NOMO-1 treated with DMSO at 0.1 percent for 48 hours (cell line): ENCODE measurements around the gene UBE2E2.

Source experiments
- DNase-seq: peaks from one replicate; lab custom pipeline; 2025; ENCODE audit not compliant: unreplicated experiment; lab: John Stamatoyannopoulos, UW

The UBE2E2 gene

GRCh38 chr3:23239211-23240068 lies 36.3 kb downstream of the UBE2E2 start:
- peak; percentile 33 for DNase-seq

GRCh38 chr3:23240171-23240785 lies 37.2 kb downstream of the UBE2E2 start:
- DNase-seq, result no peak

GRCh38 chr3:23241256-23241655 lies 38.1 kb downstream of the UBE2E2 start:
- no peak for DNase-seq

GRCh38 chr3:23242106-23242505 lies 39.0 kb downstream of the UBE2E2 start:
- no peak for DNase-seq

GRCh38 chr3:23244324-23245041 lies 41.4 kb downstream of the UBE2E2 start:
- DNase-seq, result no peak

GRCh38 chr3:23246651-23247050 lies 43.5 kb downstream of the UBE2E2 start:
- DNase-seq, result no peak

GRCh38 chr3:23248594-23249131 lies 45.5 kb downstream of the UBE2E2 start:
- no peak for DNase-seq

- DNase-seq, result no peak
These were observed 46.8 kb downstream of the UBE2E2 start for GRCh38 chr3:23249961-23250360.

- DNase-seq, result no peak
These were observed 49.0 kb downstream of the UBE2E2 start for GRCh38 chr3:23252122-23252521.

GRCh38 chr3:23253214-23253613 lies 50.1 kb downstream of the UBE2E2 start:
- DNase-seq, result no peak

GRCh38 chr3:23254282-23254681 lies 51.2 kb downstream of the UBE2E2 start:
- DNase-seq, result no peak

GRCh38 chr3:23254835-23255234 lies 51.7 kb downstream of the UBE2E2 start:
- peak; percentile 65 for DNase-seq

- DNase-seq, result no peak
These were observed 53.8 kb downstream of the UBE2E2 start for GRCh38 chr3:23256741-23257435.

- DNase-seq, result no peak
These were observed 55.0 kb downstream of the UBE2E2 start for GRCh38 chr3:23258110-23258509.

GRCh38 chr3:23259515-23259914 lies 56.4 kb downstream of the UBE2E2 start:
- DNase-seq, result no peak

GRCh38 chr3:23262766-23263165 lies 59.6 kb downstream of the UBE2E2 start:
- DNase-seq, result no peak

- no peak for DNase-seq
These were observed 60.7 kb downstream of the UBE2E2 start for GRCh38 chr3:23263796-23264195.

GRCh38 chr3:23264413-23264812 lies 61.3 kb downstream of the UBE2E2 start:
- DNase-seq, result no peak

GRCh38 chr3:23270423-23270822 lies 67.3 kb downstream of the UBE2E2 start:
- DNase-seq, result no peak

GRCh38 chr3:23271876-23272741 lies 69.0 kb downstream of the UBE2E2 start:
- DNase-seq, result no peak
